Measurements from ENCODE around the gene KRTAP22-2.

KRTAP22-2 gene

DNA sequence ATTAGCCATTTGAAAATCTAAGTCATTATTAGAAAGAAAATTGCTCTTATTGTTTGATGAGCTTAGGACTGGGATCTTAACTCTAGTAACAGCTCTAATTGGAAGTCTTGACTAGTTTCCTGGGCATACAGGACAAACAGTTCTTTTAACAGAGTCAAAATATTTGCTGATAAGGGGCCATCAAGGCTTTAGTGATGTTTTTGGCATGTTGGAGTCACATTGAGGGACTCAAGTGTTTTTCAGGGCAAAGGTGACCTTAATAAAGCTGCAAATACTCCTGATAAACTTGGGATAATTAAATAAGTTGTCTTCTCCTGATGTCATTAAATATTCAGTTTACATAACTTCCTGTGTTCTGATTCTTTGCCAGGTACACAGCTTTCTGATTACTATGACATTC is 22.6 kb downstream of the KRTAP22-2 start:
- no peak for DNase-seq (ENCODE audit: low spot score)
- no peak for TF ChIP-seq CTCF (IDR thresholded peaks at IDR 0.05; ENCODE audit: extremely low read depth, missing control alignments)

DNA sequence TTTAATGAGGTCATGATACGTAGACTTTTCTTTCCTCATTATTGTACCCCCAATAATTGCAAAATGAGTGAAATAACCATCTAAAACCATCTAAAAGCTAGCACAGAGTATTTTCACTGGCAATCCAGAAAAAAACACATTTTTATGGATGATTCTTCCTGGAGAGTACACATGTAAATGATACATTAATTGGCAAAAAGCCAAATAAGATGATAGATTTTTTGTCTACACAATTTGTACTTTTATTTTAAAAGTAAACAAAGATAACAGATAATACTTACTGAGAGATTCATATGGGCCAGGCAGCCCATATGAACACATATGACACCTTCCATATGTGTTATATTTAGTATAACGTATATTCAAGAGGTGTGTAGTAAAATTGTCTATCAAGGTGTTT is 26.6 kb downstream of the KRTAP22-2 start:
- no peak for TF ChIP-seq CTCF (IDR thresholded peaks at IDR 0.05; ENCODE audit: extremely low read depth, missing control alignments)
- DNase-seq (ENCODE audit: low spot score): no peak

DNA sequence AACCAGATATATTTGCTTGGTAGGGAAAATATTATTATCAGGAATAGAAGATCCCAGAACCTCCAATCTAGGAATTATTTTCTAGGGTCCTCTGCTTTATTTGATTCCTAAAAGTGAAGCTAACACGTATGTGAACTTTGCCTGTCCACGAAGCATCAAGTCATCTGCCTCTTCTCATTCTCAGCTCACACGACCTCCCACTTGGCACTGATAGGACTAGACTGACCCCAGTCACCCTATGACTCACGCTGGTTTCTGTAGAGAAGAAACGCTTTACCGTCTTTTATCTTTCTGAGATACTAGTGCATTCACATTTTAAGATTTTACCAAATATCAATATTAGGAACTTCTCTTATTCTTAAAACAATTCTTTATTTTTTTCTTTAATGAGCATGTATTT is 27.1 kb downstream of the KRTAP22-2 start:
- no peak for DNase-seq (ENCODE audit: low spot score)
- no peak for TF ChIP-seq CTCF (IDR thresholded peaks at IDR 0.05; ENCODE audit: extremely low read depth, missing control alignments)

- TF ChIP-seq CTCF (IDR thresholded peaks at IDR 0.05; ENCODE audit: extremely low read depth, missing control alignments): no peak
- no peak for DNase-seq (ENCODE audit: low spot score)
These were observed 28.2 kb downstream of the KRTAP22-2 start for GRCh38 chr21:30561957-30562356.

- no peak for TF ChIP-seq CTCF (IDR thresholded peaks at IDR 0.05; ENCODE audit: extremely low read depth, missing control alignments)
- no peak for DNase-seq (ENCODE audit: low spot score)
These were observed 28.8 kb downstream of the KRTAP22-2 start, which contains the start of gene KRTAP19-7 for GRCh38 chr21:30561264-30561895. Gene KRTAP19-7 (minus strand): TSS chr21:30561314. CDS start chr21:30561289, 25 bp downstream.

DNA sequence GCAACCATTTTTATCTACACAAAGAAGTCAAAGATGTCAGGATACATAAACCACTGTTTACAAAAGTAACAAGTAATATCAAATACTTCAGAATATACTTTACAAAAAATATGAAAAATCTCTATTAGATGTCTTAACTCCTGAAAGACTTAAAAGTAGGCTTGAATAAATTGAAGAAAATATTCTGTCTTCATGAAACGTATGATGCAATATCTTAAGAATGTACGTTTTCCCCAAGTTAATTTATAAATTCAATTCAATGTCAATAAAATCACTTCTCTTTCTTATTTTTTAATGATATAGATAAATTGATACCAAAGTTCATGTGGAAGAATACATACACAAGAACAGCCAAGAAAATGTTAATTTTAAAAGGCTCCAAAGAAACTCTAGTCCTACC is 35.1 kb downstream of the KRTAP22-2 start:
- no peak for TF ChIP-seq CTCF (IDR thresholded peaks at IDR 0.05; ENCODE audit: extremely low read depth, missing control alignments)
- no peak for DNase-seq (ENCODE audit: low spot score)

DNA sequence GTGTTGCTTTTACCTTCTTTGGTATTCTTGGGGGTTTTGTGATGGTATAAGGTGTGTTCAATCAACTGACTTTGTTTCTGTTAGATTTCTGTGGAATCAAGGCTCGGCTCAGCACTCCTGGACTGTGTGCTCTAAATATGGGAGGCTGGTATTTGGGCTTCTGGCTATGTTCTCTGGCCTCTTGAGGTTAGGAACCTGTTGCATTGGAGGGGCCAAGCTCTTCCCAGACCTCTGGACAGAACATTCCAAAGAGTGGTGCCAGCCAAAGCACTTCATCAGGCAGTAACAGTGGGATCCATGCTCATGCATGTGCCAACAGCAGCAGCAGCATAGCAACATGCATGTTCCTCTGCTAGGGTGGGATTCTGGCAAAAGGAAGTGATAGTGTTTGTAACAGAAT is 37.4 kb downstream of the KRTAP22-2 start:
- no peak for TF ChIP-seq CTCF (IDR thresholded peaks at IDR 0.05; ENCODE audit: extremely low read depth, missing control alignments)
- no peak for DNase-seq (ENCODE audit: low spot score)
